GM23338 (cell line): ENCODE data around the gene RMC1.

Source experiments
- CTCF ChIP-seq, 2 experiments: fragments of 200-600 bp in 1 of 2; sonication (generic) in 1 of 2; conservative IDR thresholded peaks; 2 replicates each; pipeline versions ENCODE4 v1.5.1 to v1.6.1; 2016 to 2017; ENCODE audit warnings: antibody characterized with exemption in 2 of 2, low read depth in 2 of 2, mild to moderate bottlenecking in 2 of 2, moderate library complexity in 1 of 2
- EZH2 ChIP-seq: fragments of 200-600 bp; sonication (generic); IDR thresholded peaks from one replicate; pipeline ENCODE4 v1.8.0; 2017; ENCODE audit warnings: antibody characterized with exemption, mild to moderate bottlenecking, low read depth; ENCODE audit not compliant: unreplicated experiment
- JUNB ChIP-seq: IDR thresholded peaks from one replicate; pipeline ENCODE4 v1.6.1; 2016; ENCODE audit warnings: antibody characterized with exemption; ENCODE audit not compliant: unreplicated experiment
- NANOG ChIP-seq: IDR thresholded peaks from 2 replicates; pipeline ENCODE4 v1.6.1; 2016; ENCODE audit warnings: antibody characterized with exemption, borderline replicate concordance

- TF ChIP-seq CTCF (conservative IDR thresholded peaks at IDR 0.05; ENCODE audit: low read depth in 2 of 2) (no peak), EZH2 (no peak), NANOG (no peak), JUNB (no peak)
Measured at GRCh38 chr18:23468753-23469459, 34.4 kb upstream of the RMC1 start.
